Gastroesophageal sphincter (tissue), 3 donors: ENCODE data around the gene MEP1B.

Experiments used
- EP300 ChIP-seq: sonication (generic); formaldehyde crosslinking; IDR thresholded peaks from one replicate; pipeline ENCODE4 v1.6.1; 2017; ENCODE audit warnings: antibody characterized with exemption, mild to moderate bottlenecking
- POLR2A ChIP-seq, 2 donors: fragments of 450-650 bp; IDR thresholded peaks; one replicate each; pipeline ENCODE4 v1.6.1; 2017; ENCODE audit warnings: antibody characterized with exemption in 2 of 2, mild to moderate bottlenecking in 2 of 2, moderate library complexity in 1 of 2
- POLR2AphosphoS5 ChIP-seq: sonication (generic); formaldehyde crosslinking; IDR thresholded peaks from one replicate; pipeline ENCODE4 v1.6.1; 2017; ENCODE audit warnings: antibody characterized with exemption
- TF ChIP-seq, protein P1 (sequence below), 4 experiments: fragments of 200-600 bp in 2 of 4; fragments of 450-650 bp in 2 of 4; sonication (generic) in 1 of 4; IDR thresholded peaks; one replicate each; pipeline ENCODE4 v1.5.1; 2017 to 2019; ENCODE audit warnings: antibody characterized with exemption in 4 of 4, mild to moderate bottlenecking in 2 of 4, moderate library complexity in 2 of 4

DNA sequence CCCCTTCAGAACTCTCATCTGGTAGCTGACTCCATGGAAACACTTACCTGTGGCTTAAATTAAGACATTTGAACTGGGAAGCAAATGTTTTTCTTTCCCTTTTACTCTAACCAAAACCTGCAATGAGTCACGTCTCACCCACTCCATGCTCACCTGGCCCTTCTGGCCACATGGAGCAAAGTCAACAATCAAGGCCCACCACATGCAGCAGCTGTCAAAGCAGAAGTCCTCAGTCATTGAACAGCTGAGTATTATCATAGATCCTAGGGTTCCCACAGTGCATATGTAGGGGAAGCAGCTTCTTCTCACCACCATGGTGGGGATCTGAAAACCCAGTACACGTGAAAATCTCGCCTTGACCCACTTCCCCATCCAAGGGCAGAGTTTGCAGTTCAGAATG lies 12.3 kb upstream of the MEP1B start:
- TF ChIP-seq POLR2AphosphoS5 (no peak), POLR2A (IDR thresholded peaks at IDR 0.05) (no peak), EP300 (no peak)
- TF ChIP-seq, protein P1, sequence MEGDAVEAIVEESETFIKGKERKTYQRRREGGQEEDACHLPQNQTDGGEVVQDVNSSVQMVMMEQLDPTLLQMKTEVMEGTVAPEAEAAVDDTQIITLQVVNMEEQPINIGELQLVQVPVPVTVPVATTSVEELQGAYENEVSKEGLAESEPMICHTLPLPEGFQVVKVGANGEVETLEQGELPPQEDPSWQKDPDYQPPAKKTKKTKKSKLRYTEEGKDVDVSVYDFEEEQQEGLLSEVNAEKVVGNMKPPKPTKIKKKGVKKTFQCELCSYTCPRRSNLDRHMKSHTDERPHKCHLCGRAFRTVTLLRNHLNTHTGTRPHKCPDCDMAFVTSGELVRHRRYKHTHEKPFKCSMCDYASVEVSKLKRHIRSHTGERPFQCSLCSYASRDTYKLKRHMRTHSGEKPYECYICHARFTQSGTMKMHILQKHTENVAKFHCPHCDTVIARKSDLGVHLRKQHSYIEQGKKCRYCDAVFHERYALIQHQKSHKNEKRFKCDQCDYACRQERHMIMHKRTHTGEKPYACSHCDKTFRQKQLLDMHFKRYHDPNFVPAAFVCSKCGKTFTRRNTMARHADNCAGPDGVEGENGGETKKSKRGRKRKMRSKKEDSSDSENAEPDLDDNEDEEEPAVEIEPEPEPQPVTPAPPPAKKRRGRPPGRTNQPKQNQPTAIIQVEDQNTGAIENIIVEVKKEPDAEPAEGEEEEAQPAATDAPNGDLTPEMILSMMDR (IDR thresholded peaks at IDR 0.05) = no peak
